Panc1 (cell line): ENCODE data around the gene LDB3. TPM values are rescaled to one million over a fixed set of nuclear protein-coding genes. Genes with fewer than 3 reads are reported as not detected.

Experiments used
- ATAC-seq: fragments of 200-7000 bp; cut with Tn5 transposase; 2 replicates; pipeline ENCODE4 v1.9.1; 2020; ENCODE audit warnings: mild to moderate bottlenecking, moderate library complexity
- BruUV-seq: library from RNA; stranded (reverse); fragments of 400-500 nt; replicated peaks from 2 replicates; lab custom pipeline; 2021; lab: Mats Ljungman, UMichigan
- CTCF ChIA-PET: fragments of 300-600 bp; sonication (Branson Sonifier 250); formaldehyde crosslinking; loops from one replicate; lab custom pipeline; 2022; ENCODE audit warnings: antibody characterized with exemption; lab: Charles Lee
- POLR2A ChIA-PET: fragments of 300-600 bp; sonication (Branson Sonifier 250); formaldehyde crosslinking; loops from one replicate; lab custom pipeline; 2022; ENCODE audit warnings: antibody characterized with exemption; lab: Charles Lee
- DNase-seq: peaks from one replicate; pipeline ENCODE4 v3.0.0-alpha.2; 2010; ENCODE audit warnings: low read depth, low spot score
- H3K27ac ChIP-seq: 2 replicates; pipeline ENCODE4 v1.5.1; 2011; ENCODE audit warnings: mild to moderate bottlenecking, low read length, inconsistent platforms
- H3K27me3 ChIP-seq: fragments of 200-500 bp; sonication (Bioruptor generic); 2 replicates; pipeline ENCODE4 v1.6.0; 2014; ENCODE audit warnings: low read length, inconsistent platforms; ENCODE audit not compliant: control insufficient read depth, insufficient read depth
- H3K36me3 ChIP-seq: fragments of 200-500 bp; sonication (Bioruptor generic); 2 replicates; pipeline ENCODE4 v1.5.1; 2014; ENCODE audit warnings: inconsistent platforms, mild to moderate bottlenecking, low read length, moderate library complexity; ENCODE audit not compliant: control insufficient read depth, insufficient read depth
- H3K4me1 ChIP-seq: 2 replicates; pipeline ENCODE4 v1.5.1; 2011; ENCODE audit warnings: inconsistent platforms, mild to moderate bottlenecking, low read length, moderate library complexity; ENCODE audit not compliant: control insufficient read depth, insufficient read depth
- H3K4me3 ChIP-seq, 2 experiments: 2 replicates each; pipeline ENCODE4 v1.5.1; 2011 to 2012; ENCODE audit warnings: low read depth in 2 of 2, low read length in 2 of 2, mild to moderate bottlenecking in 2 of 2, inconsistent platforms in 1 of 2, moderate library complexity in 1 of 2
- H3K9me3 ChIP-seq: fragments of 200-500 bp; sonication (Bioruptor generic); 2 replicates; pipeline ENCODE4 v1.5.1; 2014; ENCODE audit warnings: low read depth, mild to moderate bottlenecking, inconsistent platforms, low read length, moderate library complexity; ENCODE audit not compliant: control insufficient read depth, insufficient read depth
- CTCF ChIP-seq: fragments of 450-650 bp; IDR thresholded peaks from 2 replicates; pipeline ENCODE4 v1.5.1; 2017; ENCODE audit warnings: mild to moderate bottlenecking
- POLR2AphosphoS5 ChIP-seq: IDR thresholded peaks from 2 replicates; pipeline ENCODE4 v1.6.1; 2012; ENCODE audit warnings: mild to moderate bottlenecking, low read depth, low read length, moderate library complexity
- REST ChIP-seq, 2 experiments: IDR thresholded peaks; 2 replicates each; pipeline ENCODE4 v1.6.1; 2011 to 2012; ENCODE audit warnings: low read depth in 2 of 2, control low read depth in 1 of 2, low read length in 1 of 2, mild to moderate bottlenecking in 1 of 2, moderate library complexity in 1 of 2; ENCODE audit not compliant: insufficient read depth in 1 of 2
- SIN3A ChIP-seq: IDR thresholded peaks from 2 replicates; pipeline ENCODE4 v1.6.1; 2012; ENCODE audit warnings: low read depth, mild to moderate bottlenecking, low read length, moderate library complexity, borderline replicate concordance; ENCODE audit not compliant: insufficient read depth
- TCF7L2 ChIP-seq: IDR thresholded peaks from 2 replicates; pipeline ENCODE4 v1.6.1; 2011; ENCODE audit warnings: mild to moderate bottlenecking, low read depth, low read length, inconsistent platforms
- in situ Hi-C: cut with HindIII; loops from 2 replicates; pipeline ENCODE4 v1.10.0; 2016; ENCODE audit warnings: low sequenced_read_pairs, low pct_unique_long_range_greater_than_20kb
- intact Hi-C: fragments of 100-400 bp; cut with micrococcal nuclease; formaldehyde crosslinking; loops from one replicate; pipeline ENCODE4 v1.10.0; 2022; ENCODE audit not compliant: unreplicated experiment
- total RNA-seq: library from RNA; stranded (reverse); gene quantifications from one replicate; pipeline ENCODE4 v1.2.1, GENCODE V29; 2021; ENCODE audit not compliant: unreplicated experiment

Gene LDB3
- total RNA-seq, 1 experiment from 2014 or later, result 0.15 TPM

GRCh38 chr10:86751477-86751876 is 83.2 kb downstream of the LDB3 start:
- TF ChIP-seq TCF7L2, result no peak
- no peaks in the 10 kb centered on the region for H3K9me3 ChIP-seq
- no peak overlapping the region for H3K27ac ChIP-seq
- no peak overlapping the region for H3K4me3 ChIP-seq
- no TSS peak for BruUV-seq
- no peaks in the 10 kb centered on the region for H3K27me3 ChIP-seq
- in situ Hi-C loops, result no loop called here
- no peaks in the 10 kb centered on the region for H3K36me3 ChIP-seq
- ATAC-seq (no peak), DNase-seq (no peak)
- ChIA-PET CTCF (interaction anchor here (0.9 kb wide), 1 partner anchor 25 kb away, joined by 3 read pairs; no protein-coding TSS in a partner anchor), POLR2A (interaction anchor here (0.6 kb wide), 1 partner anchor 225 kb away, joined by 3 read pairs; no protein-coding TSS in a partner anchor)
- intact Hi-C loops, result no loop called here
- peaks cover 11% of the 10 kb centered on the region for H3K4me1 ChIP-seq

GRCh38 chr10:86752311-86752710 is 84.0 kb downstream of the LDB3 start:
- Histone ChIP-seq H3K36me3 (no peaks in the 10 kb centered on the region), H3K9me3 (no peaks in the 10 kb centered on the region), H3K27me3 (no peaks in the 10 kb centered on the region), H3K4me3 (no peak overlapping the region), H3K27ac (no peak overlapping the region), H3K4me1 (peaks cover 11% of the 10 kb centered on the region)
- TF ChIP-seq SIN3A (no peak), REST (IDR thresholded peaks at IDR 0.05; ENCODE audit: insufficient read depth in 1 of 2, low read depth in 2 of 2, low read length in 1 of 2) (no peak), TCF7L2 (no peak), CTCF (no peak), POLR2AphosphoS5 (no peak)
- CTCF ChIA-PET, result no interaction called here
- POLR2A ChIA-PET, result no interaction called here
- intact Hi-C loops, result no loop called here
- BruUV-seq, result no TSS peak
- DNase-seq (no peak), ATAC-seq (no peak)
- in situ Hi-C loops, result no loop called here

GRCh38 chr10:86753051-86753450 is 84.7 kb downstream of the LDB3 start:
- intact Hi-C loops (no loop called here), in situ Hi-C loops (no loop called here)
- no TSS peak for BruUV-seq
- ATAC-seq (no peak), DNase-seq (no peak)
- H3K27ac ChIP-seq, result no peak overlapping the region
- CTCF ChIA-PET, result no interaction called here
- H3K36me3 ChIP-seq, result no peaks in the 10 kb centered on the region
- H3K9me3 ChIP-seq, result no peaks in the 10 kb centered on the region
- H3K4me3 ChIP-seq, result no peak overlapping the region
- H3K27me3 ChIP-seq, result no peaks in the 10 kb centered on the region
- TF ChIP-seq REST (IDR thresholded peaks at IDR 0.05; ENCODE audit: insufficient read depth in 1 of 2, low read depth in 2 of 2, low read length in 1 of 2) (no peak), TCF7L2 (no peak), SIN3A (no peak), CTCF (no peak), POLR2AphosphoS5 (no peak)
- H3K4me1 ChIP-seq, result peaks cover 11% of the 10 kb centered on the region
- POLR2A ChIA-PET, result interaction anchor here (0.6 kb wide), 1 partner anchor 19 kb away, joined by 6 read pairs; no protein-coding TSS in a partner anchor
